ENCODE data around the gene SYTL2. TPM values are rescaled to one million over a fixed set of nuclear protein-coding genes. Genes with fewer than 3 reads are reported as not detected.

The SYTL2 gene
- total and polyA plus RNA-seq, 4 donors = 2.6 to 27.4 (median 4.4) TPM

DNA sequence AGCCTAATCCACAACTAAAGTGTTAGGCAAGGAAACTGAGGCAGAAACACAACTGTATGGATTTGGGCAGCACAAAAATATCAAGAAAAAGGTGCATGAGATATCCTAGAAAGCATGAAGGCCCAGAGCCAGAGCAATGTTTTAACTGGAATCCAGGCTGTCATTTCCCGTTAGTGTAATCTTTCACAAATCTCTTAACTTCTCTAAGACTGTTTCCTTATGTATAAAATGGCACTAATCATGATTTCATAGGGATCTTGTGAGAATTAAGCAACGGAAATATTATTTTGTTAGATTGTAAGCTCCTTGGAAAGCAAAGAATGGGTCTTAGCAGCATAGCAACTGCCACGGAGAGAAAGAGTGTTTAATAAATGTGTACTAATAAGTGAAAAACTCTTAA is 14.7 kb upstream of the SYTL2 start:
- Histone ChIP-seq H3K4me1 (ENCODE audit: control insufficient read depth in 4 of 4, insufficient read depth in 4 of 4, low read length in 3 of 4) (no peaks in the 10 kb centered on the region), H3K36me3 (ENCODE audit: control insufficient read depth in 4 of 4, insufficient read depth in 3 of 4, low read depth in 1 of 4, low read length in 3 of 4) (no peaks in the 10 kb centered on the region), H3K27ac (ENCODE audit: low read depth in 1 of 2, low read length in 2 of 2) (no peak overlapping the region), H3K4me3 (ENCODE audit: low read depth in 1 of 3, low read length in 3 of 3) (no peak overlapping the region), H3K27me3 (ENCODE audit: control insufficient read depth in 4 of 4, insufficient read depth in 4 of 4, low read length in 3 of 4) (peaks cover 0 to 6% (median 3%) of the 10 kb centered on the region in 4 donors), H3K9ac (ENCODE audit: low read depth in 1 of 2, low read length in 2 of 2) (no peak overlapping the region), H3K9me3 (ENCODE audit: control insufficient read depth in 4 of 4, low read length in 3 of 4) (no peaks in the 10 kb centered on the region)
- DNase-seq (ENCODE audit: low spot score) = no peak
- WGBS = 88% methylated on average over 3 of the region's 3 CpGs
- TF ChIP-seq YY1 (IDR thresholded peaks at IDR 0.05) = no peak
- TF ChIP-seq, protein P1, sequence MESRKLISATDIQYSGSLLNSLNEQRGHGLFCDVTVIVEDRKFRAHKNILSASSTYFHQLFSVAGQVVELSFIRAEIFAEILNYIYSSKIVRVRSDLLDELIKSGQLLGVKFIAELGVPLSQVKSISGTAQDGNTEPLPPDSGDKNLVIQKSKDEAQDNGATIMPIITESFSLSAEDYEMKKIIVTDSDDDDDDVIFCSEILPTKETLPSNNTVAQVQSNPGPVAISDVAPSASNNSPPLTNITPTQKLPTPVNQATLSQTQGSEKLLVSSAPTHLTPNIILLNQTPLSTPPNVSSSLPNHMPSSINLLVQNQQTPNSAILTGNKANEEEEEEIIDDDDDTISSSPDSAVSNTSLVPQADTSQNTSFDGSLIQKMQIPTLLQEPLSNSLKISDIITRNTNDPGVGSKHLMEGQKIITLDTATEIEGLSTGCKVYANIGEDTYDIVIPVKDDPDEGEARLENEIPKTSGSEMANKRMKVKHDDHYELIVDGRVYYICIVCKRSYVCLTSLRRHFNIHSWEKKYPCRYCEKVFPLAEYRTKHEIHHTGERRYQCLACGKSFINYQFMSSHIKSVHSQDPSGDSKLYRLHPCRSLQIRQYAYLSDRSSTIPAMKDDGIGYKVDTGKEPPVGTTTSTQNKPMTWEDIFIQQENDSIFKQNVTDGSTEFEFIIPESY (IDR thresholded peaks at IDR 0.05) = no peak
- TF ChIP-seq, protein P2, sequence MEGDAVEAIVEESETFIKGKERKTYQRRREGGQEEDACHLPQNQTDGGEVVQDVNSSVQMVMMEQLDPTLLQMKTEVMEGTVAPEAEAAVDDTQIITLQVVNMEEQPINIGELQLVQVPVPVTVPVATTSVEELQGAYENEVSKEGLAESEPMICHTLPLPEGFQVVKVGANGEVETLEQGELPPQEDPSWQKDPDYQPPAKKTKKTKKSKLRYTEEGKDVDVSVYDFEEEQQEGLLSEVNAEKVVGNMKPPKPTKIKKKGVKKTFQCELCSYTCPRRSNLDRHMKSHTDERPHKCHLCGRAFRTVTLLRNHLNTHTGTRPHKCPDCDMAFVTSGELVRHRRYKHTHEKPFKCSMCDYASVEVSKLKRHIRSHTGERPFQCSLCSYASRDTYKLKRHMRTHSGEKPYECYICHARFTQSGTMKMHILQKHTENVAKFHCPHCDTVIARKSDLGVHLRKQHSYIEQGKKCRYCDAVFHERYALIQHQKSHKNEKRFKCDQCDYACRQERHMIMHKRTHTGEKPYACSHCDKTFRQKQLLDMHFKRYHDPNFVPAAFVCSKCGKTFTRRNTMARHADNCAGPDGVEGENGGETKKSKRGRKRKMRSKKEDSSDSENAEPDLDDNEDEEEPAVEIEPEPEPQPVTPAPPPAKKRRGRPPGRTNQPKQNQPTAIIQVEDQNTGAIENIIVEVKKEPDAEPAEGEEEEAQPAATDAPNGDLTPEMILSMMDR (IDR thresholded peaks at IDR 0.05; ENCODE audit: low read depth, low read length, missing input control) = no peak
- no peak for TF ChIP-seq EGR1 (IDR thresholded peaks at IDR 0.05; ENCODE audit: low read depth in 2 of 2)
- TF ChIP-seq, protein P3, sequence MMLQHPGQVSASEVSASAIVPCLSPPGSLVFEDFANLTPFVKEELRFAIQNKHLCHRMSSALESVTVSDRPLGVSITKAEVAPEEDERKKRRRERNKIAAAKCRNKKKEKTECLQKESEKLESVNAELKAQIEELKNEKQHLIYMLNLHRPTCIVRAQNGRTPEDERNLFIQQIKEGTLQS (IDR thresholded peaks at IDR 0.05) = no peak
- TF ChIP-seq JUND (IDR thresholded peaks at IDR 0.05) = no peak
- no peak for TF ChIP-seq FOXA2 (IDR thresholded peaks at IDR 0.05)
- no peak for TF ChIP-seq SP1 (IDR thresholded peaks at IDR 0.05)
- no peak for TF ChIP-seq TAF1 (conservative IDR thresholded peaks at IDR 0.05)
- no peak for TF ChIP-seq NR2F2 (IDR thresholded peaks at IDR 0.05)

DNA sequence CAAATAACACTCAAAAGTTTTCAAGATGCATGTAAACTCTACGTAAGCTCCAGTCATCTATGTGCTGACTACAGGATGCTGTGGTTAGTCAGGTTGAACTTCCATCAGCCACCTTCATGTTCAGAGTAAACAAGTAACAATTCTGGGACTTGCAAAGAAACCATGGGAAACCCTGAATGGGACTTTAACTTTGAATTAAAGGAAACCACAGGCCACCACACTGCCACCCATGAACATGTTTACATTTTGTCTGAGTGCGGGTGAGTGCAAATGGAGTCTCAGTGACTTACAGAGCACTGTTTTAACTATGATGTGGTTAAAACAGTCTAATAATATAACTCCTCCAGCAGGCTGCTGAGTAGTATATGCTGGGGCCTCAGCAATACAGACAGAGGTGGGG is 12.9 kb upstream of the SYTL2 start:
- H3K36me3 ChIP-seq (ENCODE audit: control insufficient read depth in 4 of 4, insufficient read depth in 3 of 4, low read depth in 1 of 4, low read length in 3 of 4) = no peaks in the 10 kb centered on the region
- H3K4me3 ChIP-seq (ENCODE audit: low read depth in 1 of 3, low read length in 3 of 3) = no peak overlapping the region
- 88% methylated on average over 2 of the region's 2 CpGs for WGBS
- H3K9ac ChIP-seq (ENCODE audit: low read depth in 1 of 2, low read length in 2 of 2) = no peak overlapping the region
- no peak overlapping the region for H3K27ac ChIP-seq (ENCODE audit: low read depth in 1 of 2, low read length in 2 of 2)
- H3K4me1 ChIP-seq (ENCODE audit: control insufficient read depth in 4 of 4, insufficient read depth in 4 of 4, low read length in 3 of 4) = no peaks in the 10 kb centered on the region
- peaks cover 0 to 6% (median 0%) of the 10 kb centered on the region in 4 donors for H3K27me3 ChIP-seq (ENCODE audit: control insufficient read depth in 4 of 4, insufficient read depth in 4 of 4, low read length in 3 of 4)
- TF ChIP-seq, protein P1 (IDR thresholded peaks at IDR 0.05) = no peak
- TF ChIP-seq RXRA (IDR thresholded peaks at IDR 0.05) (no peak), YY1 (IDR thresholded peaks at IDR 0.05) (no peak), EGR1 (IDR thresholded peaks at IDR 0.05; ENCODE audit: low read depth in 2 of 2) (no peak), HNF4A (conservative IDR thresholded peaks at IDR 0.05) (no peak), GABPA (IDR thresholded peaks at IDR 0.05 in 1 of 2, conservative IDR thresholded peaks at IDR 0.05 in 1 of 2) (no peak), TAF1 (conservative IDR thresholded peaks at IDR 0.05) (no peak), SP1 (IDR thresholded peaks at IDR 0.05) (no peak), RAD21 (IDR thresholded peaks at IDR 0.05) (no peak), JUND (IDR thresholded peaks at IDR 0.05) (no peak), FOXA1 (IDR thresholded peaks at IDR 0.05) (no peak), NR2F2 (IDR thresholded peaks at IDR 0.05) (no peak)
- TF ChIP-seq, protein P2 (IDR thresholded peaks at IDR 0.05; ENCODE audit: low read depth, low read length, missing input control) = no peak
- TF ChIP-seq, protein P4, sequence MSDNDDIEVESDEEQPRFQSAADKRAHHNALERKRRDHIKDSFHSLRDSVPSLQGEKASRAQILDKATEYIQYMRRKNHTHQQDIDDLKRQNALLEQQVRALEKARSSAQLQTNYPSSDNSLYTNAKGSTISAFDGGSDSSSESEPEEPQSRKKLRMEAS (IDR thresholded peaks at IDR 0.05) = no peak
- no peak for DNase-seq (ENCODE audit: low spot score)
- no peaks in the 10 kb centered on the region for H3K9me3 ChIP-seq (ENCODE audit: control insufficient read depth in 4 of 4, low read length in 3 of 4)

Measured in liver (tissue), 9 donors.